ENCODE results near the gene EPM2A.

Gene EPM2A

DNA sequence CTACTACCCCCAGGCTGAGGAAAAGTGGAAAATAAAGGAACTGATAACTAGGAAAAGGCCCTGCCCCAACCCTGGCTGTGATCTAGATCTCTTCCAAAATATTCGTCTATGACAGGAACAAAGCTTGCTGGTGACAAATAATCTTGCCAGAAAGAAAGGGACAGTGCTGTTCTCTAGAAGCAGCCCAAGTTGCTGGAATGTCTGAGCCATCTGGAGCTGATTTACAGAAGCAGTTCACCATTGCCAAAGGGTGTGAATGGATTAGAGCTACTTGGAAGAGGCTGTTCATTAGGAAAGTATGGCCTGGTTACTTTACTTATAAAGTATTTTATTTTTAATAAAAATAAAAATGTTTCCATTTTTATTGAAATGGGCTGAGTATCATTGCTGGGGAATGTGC lies 146.3 kb downstream of the EPM2A start:
- TF ChIP-seq, protein P1, sequence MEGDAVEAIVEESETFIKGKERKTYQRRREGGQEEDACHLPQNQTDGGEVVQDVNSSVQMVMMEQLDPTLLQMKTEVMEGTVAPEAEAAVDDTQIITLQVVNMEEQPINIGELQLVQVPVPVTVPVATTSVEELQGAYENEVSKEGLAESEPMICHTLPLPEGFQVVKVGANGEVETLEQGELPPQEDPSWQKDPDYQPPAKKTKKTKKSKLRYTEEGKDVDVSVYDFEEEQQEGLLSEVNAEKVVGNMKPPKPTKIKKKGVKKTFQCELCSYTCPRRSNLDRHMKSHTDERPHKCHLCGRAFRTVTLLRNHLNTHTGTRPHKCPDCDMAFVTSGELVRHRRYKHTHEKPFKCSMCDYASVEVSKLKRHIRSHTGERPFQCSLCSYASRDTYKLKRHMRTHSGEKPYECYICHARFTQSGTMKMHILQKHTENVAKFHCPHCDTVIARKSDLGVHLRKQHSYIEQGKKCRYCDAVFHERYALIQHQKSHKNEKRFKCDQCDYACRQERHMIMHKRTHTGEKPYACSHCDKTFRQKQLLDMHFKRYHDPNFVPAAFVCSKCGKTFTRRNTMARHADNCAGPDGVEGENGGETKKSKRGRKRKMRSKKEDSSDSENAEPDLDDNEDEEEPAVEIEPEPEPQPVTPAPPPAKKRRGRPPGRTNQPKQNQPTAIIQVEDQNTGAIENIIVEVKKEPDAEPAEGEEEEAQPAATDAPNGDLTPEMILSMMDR (IDR thresholded peaks at IDR 0.05; ENCODE audit: low read depth, low read length, poor library complexity, severe bottlenecking), result no peak
- no peak for TF ChIP-seq EZH2phosphoT487 (IDR thresholded peaks at IDR 0.05; ENCODE audit: borderline replicate concordance, low read length)
- H3K9me3 ChIP-seq (ENCODE audit: control insufficient read depth, insufficient read depth, low read length), result no peaks in the 10 kb centered on the region

DNA sequence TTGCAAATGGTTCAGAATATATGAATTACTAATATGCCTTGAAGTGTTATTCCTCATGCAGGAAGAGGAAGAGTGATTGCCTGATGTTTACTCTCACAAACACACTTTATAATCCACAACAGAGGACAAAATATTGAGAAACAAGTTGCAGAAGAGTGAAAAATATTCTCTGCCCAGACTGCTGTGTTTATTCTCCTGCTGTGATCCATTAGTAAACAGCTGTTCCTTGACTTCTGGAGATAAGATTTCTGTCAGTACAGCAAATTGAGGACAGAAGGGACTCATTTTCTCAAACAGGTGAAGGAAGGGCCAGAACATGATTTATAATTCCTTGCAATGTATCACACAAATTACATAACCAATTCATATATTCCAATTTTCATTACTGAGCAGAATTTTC lies 148.0 kb downstream of the EPM2A start:
- H3K4me2 ChIP-seq (ENCODE audit: low read length), result no peak overlapping the region
- H3K4me1 ChIP-seq (ENCODE audit: control insufficient read depth, low read length), result no peaks in the 10 kb centered on the region
- no peaks in the 10 kb centered on the region for H3K9me3 ChIP-seq (ENCODE audit: control insufficient read depth, insufficient read depth, low read length)
- H3F3A ChIP-seq (ENCODE audit: control insufficient read depth, insufficient read depth), result no peaks in the 10 kb centered on the region
- TF ChIP-seq, protein P1 (IDR thresholded peaks at IDR 0.05; ENCODE audit: low read depth, low read length, poor library complexity, severe bottlenecking), result no peak
- TF ChIP-seq EZH2phosphoT487 (IDR thresholded peaks at IDR 0.05; ENCODE audit: borderline replicate concordance, low read length), result no peak
- H3K27me3 ChIP-seq (ENCODE audit: control insufficient read depth, low read length), result no peaks in the 10 kb centered on the region
- no peaks in the 10 kb centered on the region for H4K20me1 ChIP-seq (ENCODE audit: control insufficient read depth, insufficient read depth, low read depth, low read length)
- H3K27ac ChIP-seq (ENCODE audit: low read depth, low read length), result no peak overlapping the region
- H3K9me2 ChIP-seq (replicated peaks; ENCODE audit: control insufficient read depth, low read length), result no peaks in the 10 kb centered on the region
- no peak overlapping the region for H3K4me3 ChIP-seq (ENCODE audit: low read length)
- H3K36me3 ChIP-seq (ENCODE audit: control insufficient read depth, low read length), result no peaks in the 10 kb centered on the region
- no peaks in the 10 kb centered on the region for H3K79me2 ChIP-seq (ENCODE audit: control insufficient read depth, low read length)

More for the DNA sequence above, 146.3 kb downstream of the EPM2A start:
- Histone ChIP-seq H4K20me1 (ENCODE audit: control insufficient read depth, insufficient read depth, low read depth, low read length) (no peaks in the 10 kb centered on the region), H3K9me2 (replicated peaks; ENCODE audit: control insufficient read depth, low read length) (no peaks in the 10 kb centered on the region), H3K36me3 (ENCODE audit: control insufficient read depth, low read length) (no peaks in the 10 kb centered on the region), H3K4me3 (ENCODE audit: low read length) (no peak overlapping the region), H3K79me2 (ENCODE audit: control insufficient read depth, low read length) (no peaks in the 10 kb centered on the region), H3K27me3 (ENCODE audit: control insufficient read depth, low read length) (no peaks in the 10 kb centered on the region), H3K27ac (ENCODE audit: low read depth, low read length) (no peak overlapping the region), H3K4me2 (ENCODE audit: low read length) (no peak overlapping the region), H3F3A (ENCODE audit: control insufficient read depth, insufficient read depth) (no peaks in the 10 kb centered on the region), H3K4me1 (ENCODE audit: control insufficient read depth, low read length) (no peaks in the 10 kb centered on the region)

DNA sequence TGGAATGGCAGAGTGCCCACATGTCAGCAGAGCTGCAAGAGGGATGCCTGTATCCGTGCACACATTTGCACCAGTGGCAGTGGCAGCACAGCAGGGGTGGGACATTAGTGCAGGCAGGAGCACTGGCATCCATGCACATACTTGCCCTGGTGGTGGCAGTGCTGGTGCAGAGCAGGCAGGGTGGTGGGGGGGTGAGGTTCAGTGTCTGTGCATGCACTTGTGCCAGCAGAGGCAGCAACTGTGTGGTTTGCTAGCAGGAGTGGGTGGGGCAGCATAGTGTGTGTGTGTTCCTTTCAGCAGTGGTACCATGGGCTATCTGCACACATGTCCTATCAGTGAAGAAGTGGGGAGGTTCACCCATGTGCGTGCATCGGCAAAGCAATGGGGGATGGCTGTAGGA lies 151.6 kb downstream of the EPM2A start:
- H4K20me1 ChIP-seq (ENCODE audit: control insufficient read depth, insufficient read depth, low read depth, low read length), result no peaks in the 10 kb centered on the region
- H3K9me2 ChIP-seq (replicated peaks; ENCODE audit: control insufficient read depth, low read length), result no peaks in the 10 kb centered on the region
- H3K4me3 ChIP-seq (ENCODE audit: low read length), result no peak overlapping the region
- H3K4me2 ChIP-seq (ENCODE audit: low read length), result no peak overlapping the region
- no peak for TF ChIP-seq EZH2phosphoT487 (IDR thresholded peaks at IDR 0.05; ENCODE audit: borderline replicate concordance, low read length)
- TF ChIP-seq, protein P1 (IDR thresholded peaks at IDR 0.05; ENCODE audit: low read depth, low read length, poor library complexity, severe bottlenecking), result no peak
- H3K9me3 ChIP-seq (ENCODE audit: control insufficient read depth, insufficient read depth, low read length), result no peaks in the 10 kb centered on the region
- H3K79me2 ChIP-seq (ENCODE audit: control insufficient read depth, low read length), result no peaks in the 10 kb centered on the region
- H3K27ac ChIP-seq (ENCODE audit: low read depth, low read length), result no peak overlapping the region
- H3K4me1 ChIP-seq (ENCODE audit: control insufficient read depth, low read length), result no peaks in the 10 kb centered on the region
- H3K36me3 ChIP-seq (ENCODE audit: control insufficient read depth, low read length), result no peaks in the 10 kb centered on the region
- H3K27me3 ChIP-seq (ENCODE audit: control insufficient read depth, low read length), result 0 out of 2 replicates have a peak, but pooled peaks cover 2% of the 10 kb centered on the region
- no peaks in the 10 kb centered on the region for H3F3A ChIP-seq (ENCODE audit: control insufficient read depth, insufficient read depth)

Measured in DOHH2 (cell line).